Left renal cortex interstitium (tissue), 4 donors: Measurements from ENCODE around the gene MYCBPAP. TPM values are rescaled to one million over a fixed set of nuclear protein-coding genes. Genes with fewer than 3 reads are reported as not detected.

ENCODE experiments used
- DNase-seq, 4 donors: peaks; one replicate each; pipeline ENCODE4 v3.0.0-alpha.2; 2013; ENCODE audit warnings: low read depth in 4 of 4, low spot score in 2 of 4, missing footprints in 1 of 4
- polyA plus RNA-seq, 4 donors: library from polyadenylated mRNA; unstranded; fragments of 120-200 nt; gene quantifications; one replicate each; pipeline ENCODE4 v1.2.1, GENCODE V29; 2013; ENCODE audit not compliant: insufficient read length in 4 of 4

The MYCBPAP gene
- polyA plus RNA-seq, 4 donors = 1.2 to 3.2 (median 2.3) TPM

DNA sequence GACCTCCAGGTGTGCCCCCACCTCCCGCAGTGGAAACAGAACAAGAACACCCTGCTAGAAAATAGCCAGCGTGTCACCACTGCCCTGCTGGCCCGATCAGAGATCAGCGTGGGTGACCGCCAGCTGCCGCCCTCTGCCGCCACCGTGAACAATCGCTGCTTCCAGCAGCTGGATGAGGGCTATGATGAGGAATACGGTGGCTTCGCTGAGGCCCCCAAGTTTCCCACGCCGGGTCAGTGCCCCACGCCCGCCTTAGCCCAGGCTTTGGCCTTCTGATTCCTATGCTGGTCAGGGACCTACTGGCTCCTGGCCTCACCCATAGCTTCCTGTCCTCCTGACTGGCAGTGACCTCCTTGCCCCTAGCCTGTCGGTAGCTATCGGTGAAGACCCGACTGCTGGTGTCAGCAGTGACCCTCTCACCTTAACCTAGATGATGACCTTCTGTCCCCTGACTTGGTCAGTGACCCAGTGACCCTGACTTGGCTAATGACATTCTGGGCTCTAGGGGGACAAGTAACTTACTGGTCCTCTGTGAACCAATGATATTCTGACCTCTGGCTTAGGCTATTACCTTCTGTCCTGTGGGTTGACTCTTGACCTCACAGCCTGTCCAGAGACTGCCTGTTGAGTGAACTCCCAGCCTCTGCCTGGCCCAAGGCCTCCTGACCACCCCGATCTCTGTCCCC, 41.2 kb downstream of the MYCBPAP start:
- DNase-seq = no peak

DNA sequence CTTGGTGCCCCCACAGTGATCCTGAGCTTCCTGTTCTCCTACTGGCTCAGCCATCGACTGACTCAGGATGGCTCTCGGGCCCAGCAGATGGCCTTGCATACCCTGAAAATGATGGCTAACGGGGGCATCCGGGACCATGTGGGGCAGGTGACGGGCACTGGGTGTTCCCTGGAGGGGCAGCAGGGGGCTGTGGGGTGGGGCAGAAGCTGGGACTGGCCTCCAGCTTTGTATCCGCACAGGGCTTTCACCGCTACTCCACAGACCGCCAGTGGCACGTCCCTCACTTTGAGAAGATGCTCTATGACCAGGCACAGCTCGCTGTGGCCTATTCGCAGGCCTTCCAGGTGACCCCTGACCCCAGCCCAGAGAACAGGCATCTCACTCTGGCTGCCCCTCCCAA, 41.7 kb downstream of the MYCBPAP start:
- no peak for DNase-seq

DNA sequence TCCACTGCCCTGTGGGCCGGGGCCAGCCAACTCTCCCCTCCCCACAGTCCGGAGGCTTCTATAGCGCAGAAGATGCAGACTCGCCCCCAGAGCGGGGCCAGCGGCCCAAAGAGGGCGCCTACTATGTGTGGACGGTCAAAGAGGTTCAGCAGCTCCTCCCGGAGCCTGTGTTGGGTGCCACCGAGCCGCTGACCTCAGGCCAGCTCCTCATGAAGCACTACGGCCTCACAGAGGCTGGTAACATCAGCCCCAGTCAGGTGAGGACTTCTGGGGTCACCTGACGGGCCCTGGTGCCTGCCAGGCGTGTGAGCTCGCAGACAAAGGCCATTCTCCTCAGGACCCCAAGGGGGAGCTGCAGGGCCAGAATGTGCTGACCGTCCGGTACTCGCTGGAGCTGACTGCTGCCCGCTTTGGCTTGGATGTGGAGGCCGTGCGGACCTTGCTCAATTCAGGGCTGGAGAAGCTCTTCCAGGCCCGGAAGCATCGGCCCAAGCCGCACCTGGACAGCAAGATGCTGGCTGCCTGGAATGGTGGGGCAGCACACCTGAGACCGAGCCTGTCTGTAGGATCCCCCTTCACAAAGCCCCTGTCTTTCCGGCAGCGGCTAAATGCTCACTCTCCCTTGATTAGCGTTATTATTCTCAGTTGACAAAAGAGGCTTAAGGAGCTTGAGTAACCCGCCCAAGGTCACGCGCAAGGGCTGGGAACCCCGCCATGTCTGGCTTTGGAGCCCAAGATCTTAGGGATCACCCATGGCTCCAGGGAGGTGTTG, 42.6 kb downstream of the MYCBPAP start:
- peak in 1 of 4 donors; percentile 83 for DNase-seq

DNA sequence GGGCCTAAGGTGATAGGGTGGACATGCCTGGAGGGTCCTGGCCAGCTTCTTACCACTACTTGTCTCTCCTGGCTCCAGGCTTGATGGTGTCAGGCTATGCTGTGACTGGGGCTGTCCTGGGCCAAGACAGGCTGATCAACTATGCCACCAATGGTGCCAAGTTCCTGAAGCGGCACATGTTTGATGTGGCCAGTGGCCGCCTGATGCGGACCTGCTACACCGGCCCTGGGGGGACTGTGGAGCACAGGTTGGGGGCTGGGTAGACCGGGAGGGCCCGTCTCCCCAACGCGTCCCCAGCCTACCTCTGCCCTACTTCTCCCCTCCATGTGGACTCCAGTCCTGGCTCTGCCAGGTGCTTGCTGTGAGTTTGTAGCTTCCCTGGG, 43.2 kb downstream of the MYCBPAP start:
- DNase-seq = no peak

GRCh38 chr17:50551884-50552283, 43.6 kb downstream of the MYCBPAP start:
- DNase-seq = no peak

GRCh38 chr17:50554201-50554600, 46.0 kb downstream of the MYCBPAP start:
- DNase-seq = no peak

DNA sequence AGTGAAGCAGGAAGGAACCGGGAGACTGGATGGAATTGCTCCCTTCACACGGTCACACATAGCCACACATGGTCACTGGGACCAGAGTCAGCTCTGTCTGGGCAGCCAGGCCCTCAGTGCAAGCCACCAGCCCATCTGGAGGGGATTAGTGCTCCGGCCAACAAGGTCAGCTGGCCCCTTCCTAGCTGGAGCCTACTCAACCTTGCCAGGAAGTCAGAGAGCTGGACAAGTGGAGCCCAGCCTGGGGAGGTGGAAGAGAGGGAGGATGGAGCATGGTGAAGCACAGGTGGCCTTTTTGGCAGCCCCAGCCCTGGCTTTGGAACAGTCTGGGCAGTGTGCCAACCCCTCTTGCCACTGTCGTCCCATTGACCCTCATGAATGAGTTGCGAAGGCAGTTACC, 48.6 kb downstream of the MYCBPAP start:
- no peak for DNase-seq

DNA sequence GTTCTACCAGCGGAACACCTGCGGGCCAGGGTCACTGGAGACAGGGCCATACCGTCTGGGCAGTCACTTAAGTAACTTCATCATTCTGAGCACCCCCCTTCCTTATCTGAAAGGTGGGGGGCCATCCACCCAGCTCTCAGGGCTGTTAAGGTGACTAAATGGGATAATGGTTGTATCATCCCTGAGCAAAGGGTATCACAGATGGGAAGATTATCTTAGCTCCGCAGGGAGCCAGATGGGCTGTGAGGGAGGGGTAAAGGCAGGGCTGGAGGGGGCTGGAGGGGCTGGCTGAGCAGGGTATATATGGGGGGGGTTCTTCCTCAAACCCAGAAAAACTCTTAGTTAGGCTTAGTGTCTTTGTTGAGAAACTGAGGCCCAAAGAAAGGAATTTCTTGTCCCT, 49.4 kb downstream of the MYCBPAP start:
- DNase-seq = no peak

DNA sequence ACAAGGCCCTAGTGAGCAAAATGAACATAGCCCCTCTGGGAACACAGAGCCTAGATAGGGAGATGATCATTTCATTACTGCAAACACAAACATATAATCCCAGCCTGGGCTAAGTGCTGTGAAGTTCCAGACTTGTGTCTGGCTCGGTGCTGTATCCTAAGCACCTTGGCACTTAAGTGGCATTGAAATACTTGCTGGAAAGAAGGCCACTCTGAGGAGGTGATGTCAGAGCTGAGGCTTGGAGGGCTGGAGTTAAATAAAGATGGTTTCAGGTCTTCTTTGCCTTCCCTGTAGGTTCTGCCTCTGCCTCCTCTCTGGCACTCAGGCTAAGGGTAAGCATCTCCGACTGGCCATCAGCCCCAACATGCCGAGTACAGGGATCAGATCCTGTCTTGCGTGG, 49.9 kb downstream of the MYCBPAP start:
- DNase-seq = no peak

- DNase-seq = no peak
Measured at GRCh38 chr17:50558581-50558940, 50.3 kb downstream of the MYCBPAP start.

GRCh38 chr17:50558941-50559614, 50.8 kb downstream of the MYCBPAP start:
- DNase-seq = no peak

DNA sequence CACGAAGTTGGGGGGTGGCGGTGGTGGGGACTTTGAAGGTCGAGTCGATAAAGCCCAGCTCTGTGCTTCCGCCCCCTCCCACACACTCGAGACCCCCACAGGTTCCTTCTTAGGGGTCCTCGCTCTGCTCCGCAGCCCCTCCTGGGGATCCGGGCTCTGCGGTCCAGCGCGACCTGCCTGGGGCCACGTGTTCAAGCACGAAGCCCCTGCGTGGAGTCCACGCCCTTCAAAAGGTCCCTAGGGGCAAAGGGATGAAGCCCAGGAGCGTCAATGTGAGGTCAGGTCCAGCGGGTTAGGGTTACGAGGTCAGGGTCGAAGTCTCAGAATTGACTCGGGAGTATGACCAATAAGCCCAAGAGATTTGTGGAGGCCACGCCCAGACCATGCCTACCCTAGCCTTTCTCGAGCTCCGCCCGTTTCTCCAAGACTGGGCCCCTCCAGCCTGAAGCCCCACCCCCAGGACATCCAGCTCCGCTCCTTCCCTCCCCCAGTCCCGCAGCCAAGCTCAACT, 51.5 kb downstream of the MYCBPAP start:
- no peak for DNase-seq

GRCh38 chr17:50560185-50560824, 52.1 kb downstream of the MYCBPAP start, which contains the start of gene CACNA1G:
TSS of gene CACNA1G (plus strand) at chr17:50560715. CDS start at chr17:50561460, 745 bp downstream.
- peak in 3 of 4 donors; percentile 68 to 87 (median 82) for DNase-seq

- DNase-seq = no peak
Measured at GRCh38 chr17:50560931-50561745, 52.9 kb downstream of the MYCBPAP start.

- DNase-seq = no peak
Measured at GRCh38 chr17:50561746-50562141, 53.5 kb downstream of the MYCBPAP start.

GRCh38 chr17:50562242-50563091, 54.2 kb downstream of the MYCBPAP start:
- DNase-seq = no peak

DNA sequence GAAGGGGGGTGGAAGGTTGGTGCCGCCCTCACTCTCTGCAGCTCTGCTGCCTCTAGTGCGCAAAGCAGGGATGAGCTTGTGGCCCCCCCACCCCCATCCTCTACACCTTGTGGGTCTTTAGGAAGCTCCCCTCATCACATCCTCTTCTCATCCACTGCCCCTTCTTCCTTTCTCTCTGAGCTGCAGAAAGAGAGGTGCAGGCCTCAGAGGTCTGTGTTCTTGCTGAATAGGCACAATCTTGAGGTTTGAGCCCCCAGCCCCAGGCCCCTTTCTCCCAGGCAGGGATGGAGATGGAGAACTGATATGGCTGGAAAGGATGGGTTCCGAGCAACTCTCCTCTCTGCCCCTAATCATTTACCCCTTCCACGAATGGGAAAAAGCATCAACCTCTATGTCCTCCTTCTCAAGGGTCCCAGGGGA, 54.9 kb downstream of the MYCBPAP start:
- no peak for DNase-seq

DNA sequence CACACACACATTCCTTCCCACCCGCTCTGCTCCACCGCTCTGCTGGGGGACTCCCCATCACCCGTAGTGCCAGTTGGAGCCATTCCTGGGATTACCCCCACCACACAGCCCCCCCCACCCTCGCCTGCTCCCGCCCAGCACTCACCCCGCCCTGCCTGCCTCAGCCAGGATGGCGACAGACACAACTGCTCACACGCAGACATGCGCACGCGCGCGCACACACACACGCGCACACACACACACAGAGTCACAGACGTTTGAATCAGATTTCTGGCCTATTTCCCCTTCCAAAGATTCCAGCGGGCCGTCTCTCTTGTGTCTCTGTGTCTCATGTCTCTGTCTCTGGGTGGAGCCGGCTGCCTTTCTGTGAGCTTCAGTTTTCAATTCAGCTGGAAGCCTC, 56.7 kb downstream of the MYCBPAP start:
- no peak for DNase-seq
